SW 1271 (cell line): ENCODE results near the gene GRIK1.

Source experiments
- DNase-seq, 2 experiments: peaks; one replicate each; lab custom pipeline; 2025; lab: John Stamatoyannopoulos, UW

Gene GRIK1

GRCh38 chr21:29827647-29828046 lies 112.1 kb downstream of the GRIK1 start:
- no peak for DNase-seq

DNA sequence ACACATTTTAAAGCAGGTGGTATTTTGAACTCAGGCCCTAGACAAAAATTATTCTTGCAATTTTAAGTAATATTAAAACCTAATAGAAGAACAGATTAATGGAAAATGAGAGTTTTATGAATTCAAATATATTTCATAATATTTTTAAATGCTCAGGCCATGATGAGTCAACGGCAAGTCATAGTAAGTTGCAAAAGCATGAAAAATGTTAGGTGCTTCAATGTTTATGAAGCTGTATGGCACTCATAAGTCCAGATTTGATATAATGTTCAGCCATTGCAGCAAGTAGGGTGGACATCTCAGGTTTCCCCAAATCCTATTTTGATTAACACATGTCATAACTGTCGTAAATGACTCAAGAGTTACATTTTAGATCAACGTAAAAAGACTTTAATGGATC lies 112.6 kb downstream of the GRIK1 start:
- no peak for DNase-seq

- DNase-seq = no peak
Observed at GRCh38 chr21:29826386-29826785, 113.4 kb downstream of the GRIK1 start.

DNA sequence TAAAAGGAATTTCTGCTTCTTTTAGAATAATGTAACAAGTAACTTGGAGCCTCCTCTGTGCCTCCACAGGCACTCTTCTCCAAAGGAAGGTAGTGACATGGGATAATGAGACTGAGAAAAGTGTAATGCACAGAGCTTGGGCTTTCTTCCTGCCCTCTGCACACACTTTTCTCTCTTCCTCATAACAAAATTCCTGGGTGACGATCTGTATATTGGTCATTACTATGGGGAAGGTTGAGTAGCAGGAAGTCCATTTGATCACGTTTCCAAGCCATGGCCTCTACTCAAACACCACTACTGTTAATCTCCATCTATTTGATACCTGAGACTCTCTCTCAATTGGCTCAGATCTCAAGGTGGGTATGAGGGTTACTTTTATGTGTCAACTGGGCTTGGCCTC lies 113.9 kb downstream of the GRIK1 start:
- DNase-seq = no peak

- DNase-seq = no peak
Observed at GRCh38 chr21:29825345-29825744, 114.5 kb downstream of the GRIK1 start.

GRCh38 chr21:29822064-29822463 lies 117.7 kb downstream of the GRIK1 start:
- DNase-seq = no peak

DNA sequence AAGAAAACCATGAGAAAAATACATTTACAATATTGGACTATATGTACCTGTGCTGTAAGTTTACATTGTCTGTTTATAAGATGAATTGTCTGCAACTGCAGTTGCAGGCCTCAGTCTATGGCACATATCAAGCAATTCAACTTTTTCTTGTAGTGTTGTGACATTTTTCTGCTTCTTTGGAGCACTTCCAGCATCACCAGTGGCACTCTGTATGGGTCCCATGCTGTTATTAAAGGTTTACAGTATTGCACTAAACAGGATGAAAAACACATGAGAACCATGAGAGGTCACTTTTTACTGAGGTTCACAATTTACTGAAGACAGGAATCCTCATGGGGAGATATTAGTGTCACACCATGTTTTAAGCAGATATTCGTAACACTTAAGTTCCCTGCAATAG lies 118.6 kb downstream of the GRIK1 start:
- DNase-seq = no peak

- no peak for DNase-seq
Observed at GRCh38 chr21:29819675-29820326, 120.0 kb downstream of the GRIK1 start.

GRCh38 chr21:29818383-29818921 lies 121.3 kb downstream of the GRIK1 start:
- DNase-seq = no peak

DNA sequence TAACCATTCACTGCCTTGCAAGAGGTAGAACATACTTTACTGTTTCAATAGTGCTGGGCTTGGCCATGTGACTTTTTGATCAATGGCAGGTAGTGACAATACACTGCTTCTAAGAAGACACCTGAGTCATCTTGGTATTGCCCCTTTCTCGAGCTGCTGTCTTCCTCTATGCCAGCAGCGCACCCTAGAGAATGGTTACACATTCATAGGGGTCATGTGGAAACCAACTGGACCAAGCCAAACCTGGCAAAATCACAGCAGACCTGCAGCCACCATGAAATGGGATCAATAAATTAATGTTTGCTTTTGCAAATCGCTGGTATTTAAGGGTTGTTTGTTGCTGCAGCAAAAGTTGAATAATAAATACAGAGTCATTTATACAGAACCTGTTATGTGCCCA lies 122.3 kb downstream of the GRIK1 start:
- no peak for DNase-seq

DNA sequence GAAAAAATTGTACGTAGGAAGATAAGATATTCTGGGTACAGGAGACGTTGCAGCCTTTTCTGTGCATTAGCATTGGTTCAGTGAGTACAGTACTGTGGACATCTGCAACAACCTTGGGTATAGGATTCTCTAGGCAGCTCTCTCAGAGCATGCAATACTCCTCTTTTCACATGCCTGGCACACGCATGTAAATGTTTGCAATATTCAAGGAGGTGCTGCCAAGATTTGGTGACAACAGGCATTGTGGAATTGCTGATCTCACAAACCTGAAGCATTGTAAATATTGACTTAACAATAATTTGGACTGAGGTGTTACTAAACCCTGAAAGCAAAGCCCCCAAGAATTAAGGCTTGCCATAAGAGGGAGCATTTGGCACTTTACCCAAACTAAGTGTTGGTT lies 126.8 kb downstream of the GRIK1 start:
- no peak for DNase-seq

DNA sequence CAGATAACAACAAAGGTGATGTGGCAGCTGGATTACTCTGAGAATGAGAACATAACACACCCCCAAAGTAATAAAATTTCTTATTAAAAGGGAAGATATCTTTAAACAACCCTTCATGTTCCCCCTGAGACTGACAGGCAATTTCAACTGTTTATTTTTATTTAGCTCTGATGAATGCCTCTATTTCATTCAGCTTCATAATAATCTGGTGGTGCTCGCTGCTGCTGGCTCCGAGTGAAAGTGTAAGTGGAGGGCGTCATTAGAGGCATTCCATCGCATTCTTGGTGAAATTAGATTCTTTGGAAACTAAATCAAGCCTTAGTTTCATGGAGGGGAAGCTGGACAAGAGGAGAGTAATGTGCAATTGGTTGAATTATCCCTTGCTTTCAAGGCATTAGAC lies 128.9 kb downstream of the GRIK1 start:
- no peak for DNase-seq

GRCh38 chr21:29808153-29808552 lies 131.6 kb downstream of the GRIK1 start:
- DNase-seq = no peak

GRCh38 chr21:29805105-29805504 lies 134.7 kb downstream of the GRIK1 start:
- DNase-seq = no peak

DNA sequence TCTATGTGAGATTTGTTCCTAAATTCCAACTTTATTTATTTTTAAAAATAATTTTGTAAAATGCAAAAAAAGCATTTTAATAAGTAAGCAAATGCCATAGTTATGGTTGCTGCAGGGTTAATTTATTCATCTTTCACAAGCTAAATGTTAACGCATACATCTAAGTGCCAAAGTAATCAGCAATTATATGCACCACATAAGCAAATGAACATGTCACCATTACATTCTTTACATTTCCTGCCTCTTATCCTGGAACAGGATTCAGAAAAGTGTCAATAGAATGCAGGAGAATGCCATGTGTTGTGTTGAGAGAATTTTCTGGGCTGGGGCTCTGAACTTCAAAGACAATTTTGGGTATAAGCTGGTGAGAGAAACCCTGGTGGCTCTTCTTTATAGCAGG lies 136.6 kb downstream of the GRIK1 start:
- DNase-seq = no peak

DNA sequence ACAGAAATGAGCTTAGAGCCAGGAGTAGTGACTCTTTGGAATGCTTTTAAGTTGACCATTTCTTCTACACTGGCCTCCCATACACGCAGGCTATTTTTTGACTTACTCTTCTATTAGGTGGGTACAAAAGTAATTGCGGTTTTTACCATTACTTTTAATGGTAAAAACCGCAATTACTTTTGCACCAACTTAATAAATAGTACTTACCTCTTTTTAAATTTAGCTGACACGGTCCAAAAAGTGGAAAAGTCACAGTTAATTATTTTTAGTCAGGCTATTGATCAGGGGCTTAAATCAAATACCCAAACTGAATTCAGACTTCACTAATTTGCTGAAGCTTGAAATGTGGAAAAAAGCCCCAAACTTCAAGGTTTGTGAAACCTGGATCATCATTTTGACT lies 138.7 kb downstream of the GRIK1 start:
- no peak for DNase-seq

GRCh38 chr21:29800056-29800455 lies 139.7 kb downstream of the GRIK1 start:
- DNase-seq = no peak

- DNase-seq = no peak
Observed at GRCh38 chr21:29798840-29799239, 141.0 kb downstream of the GRIK1 start.

DNA sequence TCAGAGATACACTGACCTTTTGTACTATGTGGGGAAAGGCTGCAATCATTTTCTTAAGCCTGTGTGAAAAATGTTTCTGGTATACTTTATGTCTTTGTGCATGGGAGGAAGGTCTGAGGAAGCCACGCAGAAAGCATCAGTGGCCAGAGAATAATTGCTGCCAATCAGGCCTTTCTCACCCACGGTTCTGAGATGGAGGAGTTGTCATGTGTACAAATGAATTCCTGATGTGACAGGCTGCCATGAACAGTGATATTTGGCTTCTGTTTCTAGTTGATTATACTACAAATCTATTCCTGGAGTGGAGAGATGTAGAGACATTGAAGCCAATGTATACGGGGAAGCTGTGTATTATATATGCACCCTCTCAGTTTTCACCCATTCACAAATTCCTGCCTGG lies 142.6 kb downstream of the GRIK1 start:
- no peak for DNase-seq

- DNase-seq = no peak
Observed at GRCh38 chr21:29793712-29794111, 146.1 kb downstream of the GRIK1 start.

- DNase-seq = no peak
Observed at GRCh38 chr21:29789393-29789792, 150.4 kb downstream of the GRIK1 start.

DNA sequence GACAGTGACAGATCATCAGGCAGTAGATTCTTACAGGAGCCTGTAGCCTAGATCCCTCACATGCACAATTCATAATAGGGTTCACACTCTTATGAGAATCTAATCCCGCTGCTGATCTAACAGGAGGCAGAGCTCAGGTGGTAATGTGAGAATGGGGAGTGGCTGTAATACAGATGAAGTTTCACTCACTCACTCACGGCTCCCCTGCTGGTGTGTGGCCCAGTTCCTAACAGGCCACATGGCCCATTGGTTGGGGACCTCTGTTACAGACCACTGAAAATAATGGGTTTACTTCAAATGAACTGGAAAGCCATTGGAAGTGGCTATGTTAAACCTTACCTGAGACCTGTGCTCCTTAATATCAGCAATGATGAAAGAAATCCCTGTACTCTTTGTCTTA lies 151.0 kb downstream of the GRIK1 start:
- DNase-seq = no peak

- no peak for DNase-seq
Observed at GRCh38 chr21:29787361-29787909, 152.4 kb downstream of the GRIK1 start.
